HCT116 (cell line): Measurements from ENCODE around the gene FRMD4A. TPM values are rescaled to one million over a fixed set of nuclear protein-coding genes. Genes with fewer than 3 reads are reported as not detected.

ENCODE experiments used
- ATAC-seq: fragments of 200-7000 bp; cut with Tn5 transposase; 2 replicates; pipeline ENCODE4 v1.9.1; 2020; ENCODE audit warnings: mild to moderate bottlenecking, moderate library complexity
- BruUV-seq: library from RNA; stranded (reverse); fragments of 400-500 nt; replicated peaks from 2 replicates; lab custom pipeline; 2021; lab: Mats Ljungman, UMichigan
- CTCF ChIA-PET: fragments of 300-600 bp; sonication (Branson Sonifier 250); formaldehyde crosslinking; loops from one replicate; lab custom pipeline; 2021; ENCODE audit warnings: antibody characterized with exemption; lab: Charles Lee
- POLR2A ChIA-PET: fragments of 300-600, 350-600 bp; sonication (Branson Sonifier 250); formaldehyde crosslinking; loops from one replicate; lab custom pipeline; 2021; ENCODE audit warnings: antibody characterized with exemption; lab: Charles Lee
- RAD21 ChIA-PET, 2 experiments: fragments of 300-600 bp; sonication (Branson Sonifier 250); formaldehyde crosslinking; loops; one replicate each; lab custom pipeline; 2023; ENCODE audit warnings: low total read pairs in 2 of 2; ENCODE audit not compliant: uncharacterized antibody in 2 of 2, unreplicated experiment in 2 of 2, low non-redundant PET in 1 of 2; lab: Charles Lee
- DNase-seq: peaks from one replicate; pipeline ENCODE4 v3.0.0-alpha.2; 2010; ENCODE audit warnings: low read depth, low spot score
- H2AFZ ChIP-seq: fragments of 200-600 bp; shearing (Covaris generic), sonication (generic); 2 replicates; pipeline ENCODE4 v1.6.1; 2017; ENCODE audit warnings: low read depth, mixed run types, mixed read lengths, antibody characterized with exemption, low read length; ENCODE audit not compliant: poor library complexity, severe bottlenecking
- H3K27ac ChIP-seq: 2 replicates; pipeline ENCODE4 v1.5.1; 2012; ENCODE audit warnings: low read depth, low read length
- H3K27me3 ChIP-seq: fragments of 200-600 bp; sonication (generic); 2 replicates; pipeline ENCODE4 v1.6.1; 2016; ENCODE audit warnings: mixed run types, low read length, mixed read lengths; ENCODE audit not compliant: insufficient read depth
- H3K36me3 ChIP-seq, 2 experiments: fragments of 200-500 bp in 1 of 2; fragments of 200-600 bp in 1 of 2; sonication (Bioruptor generic) in 1 of 2; sonication (generic) in 1 of 2; 2 replicates each; pipeline versions ENCODE4 v1.5.1 to v1.6.1; 2014 to 2016; ENCODE audit warnings: low read length in 2 of 2, inconsistent platforms in 1 of 2, mixed read lengths in 1 of 2, mixed run types in 1 of 2; ENCODE audit not compliant: insufficient read depth in 2 of 2, control insufficient read depth in 1 of 2
- H3K4me1 ChIP-seq, 2 experiments: fragments of 200-600 bp in 1 of 2; sonication (generic) in 1 of 2; 2 replicates each; pipeline versions ENCODE4 v1.5.1 to v1.6.1; 2012 to 2017; ENCODE audit warnings: low read length in 2 of 2, inconsistent platforms in 1 of 2, mild to moderate bottlenecking in 1 of 2, mixed read lengths in 1 of 2, mixed run types in 1 of 2, moderate library complexity in 1 of 2; ENCODE audit not compliant: insufficient read depth in 2 of 2, control insufficient read depth in 1 of 2
- H3K4me2 ChIP-seq: fragments of 200-600 bp; sonication (generic); 2 replicates; pipeline ENCODE4 v1.6.1; 2017; ENCODE audit warnings: mixed run types, low read length, mixed read lengths
- H3K4me3 ChIP-seq, 2 experiments: fragments of 200-600 bp in 1 of 2; sonication (generic) in 1 of 2; replicated peaks in 1 of 2; 2 replicates each; pipeline ENCODE4 v1.5.1; 2011 to 2016; ENCODE audit warnings: low read length in 2 of 2, control low read depth in 1 of 2, low read depth in 1 of 2, mild to moderate bottlenecking in 1 of 2, mixed read lengths in 1 of 2, mixed run types in 1 of 2
- H3K79me2 ChIP-seq: fragments of 200-600 bp; sonication (generic); 2 replicates; pipeline ENCODE4 v1.6.1; 2017; ENCODE audit warnings: mild to moderate bottlenecking, mixed run types, low read length, moderate library complexity, mixed read lengths; ENCODE audit not compliant: insufficient read depth
- H3K9ac ChIP-seq: fragments of 200-600 bp; sonication (generic); 2 replicates; pipeline ENCODE4 v1.6.1; 2016; ENCODE audit warnings: low read length, mixed read lengths
- H3K9me2 ChIP-seq: fragments of 200-600 bp; sonication (generic), shearing (Covaris generic); 2 replicates; pipeline ENCODE4 v1.6.1; 2017; ENCODE audit warnings: mixed run types, mild to moderate bottlenecking, moderate library complexity; ENCODE audit not compliant: insufficient read depth
- H3K9me3 ChIP-seq, 2 experiments: fragments of 200-500 bp in 1 of 2; fragments of 200-600 bp in 1 of 2; sonication (Bioruptor generic) in 1 of 2; sonication (generic) in 1 of 2; 2 replicates each; pipeline ENCODE4 v1.6.1; 2014 to 2017; ENCODE audit warnings: low read length in 2 of 2, mixed read lengths in 2 of 2, inconsistent platforms in 1 of 2, low read depth in 1 of 2, mild to moderate bottlenecking in 1 of 2, mixed run types in 1 of 2, moderate library complexity in 1 of 2; ENCODE audit not compliant: control insufficient read depth in 1 of 2, insufficient read depth in 1 of 2
- H4K20me1 ChIP-seq: fragments of 200-600 bp; sonication (generic), shearing (Covaris generic); 2 replicates; pipeline ENCODE4 v1.6.1; 2017; ENCODE audit warnings: mixed run types, mild to moderate bottlenecking, moderate library complexity; ENCODE audit not compliant: insufficient read depth
- EGR1 ChIP-seq: IDR thresholded peaks from 2 replicates; pipeline ENCODE4 v1.6.1; 2012; ENCODE audit warnings: low read depth
- EZH2phosphoT487 ChIP-seq: fragments of 200-600 bp; IDR thresholded peaks from 2 replicates; pipeline ENCODE4 v1.6.1; 2018; ENCODE audit warnings: antibody characterized with exemption, borderline replicate concordance
- SP1 ChIP-seq: IDR thresholded peaks from 2 replicates; pipeline ENCODE4 v1.6.1; 2012; ENCODE audit warnings: low read depth
- SRF ChIP-seq: IDR thresholded peaks from 2 replicates; pipeline ENCODE4 v1.6.1; 2012; ENCODE audit warnings: low read depth
- TCF7L2 ChIP-seq: IDR thresholded peaks from 2 replicates; pipeline ENCODE4 v1.7.0; 2011; ENCODE audit warnings: borderline replicate concordance, inconsistent platforms; ENCODE audit not compliant: insufficient read depth, insufficient read length; ENCODE audit errors: extremely low read depth
- intact Hi-C: fragments of 100-400 bp; cut with micrococcal nuclease; formaldehyde crosslinking; loops from 2 replicates; pipeline ENCODE4 v1.10.0; 2022
- total RNA-seq: library from RNA; stranded (reverse); gene quantifications from one replicate; pipeline ENCODE4 v1.2.1, GENCODE V29; 2021; ENCODE audit not compliant: unreplicated experiment
- TF ChIP-seq, protein P1 (sequence below), 3 experiments: fragments of 200-600 bp in 1 of 3; sonication (generic) in 1 of 3; IDR thresholded peaks in 2 of 3; conservative IDR thresholded peaks in 1 of 3; 2 replicates each; pipeline ENCODE4 v1.5.1; 2012 to 2017; ENCODE audit warnings: low read depth in 2 of 3, low read length in 2 of 3, antibody characterized with exemption in 1 of 3, borderline replicate concordance in 1 of 3, control low read depth in 1 of 3, mild to moderate bottlenecking in 1 of 3, mixed read lengths in 1 of 3, mixed run types in 1 of 3, moderate library complexity in 1 of 3; ENCODE audit not compliant: insufficient read depth in 1 of 3
- TF ChIP-seq, protein P2 (sequence below): IDR thresholded peaks from 2 replicates; pipeline ENCODE4 v1.6.1; 2011; ENCODE audit warnings: mild to moderate bottlenecking, low read length, moderate library complexity; ENCODE audit not compliant: insufficient replicate concordance; ENCODE audit errors: extremely low read depth

Gene FRMD4A
- total RNA-seq, 1 experiment from 2014 or later, result 0.20 TPM

- ATAC-seq, result peak; percentile 58; the same call in 1 of the 2 replicates
- BruUV-seq, result no TSS peak
- ChIA-PET CTCF (no interaction called here), POLR2A (no interaction called here), RAD21 (no interaction called here)
- Histone ChIP-seq H3K27me3 (no peaks in the 10 kb centered on the region), H3K36me3 (no peaks in the 10 kb centered on the region), H3K79me2 (no peaks in the 10 kb centered on the region), H3K9ac (no peak overlapping the region), H4K20me1 (no peaks in the 10 kb centered on the region), H3K4me2 (no peak overlapping the region), H3K9me2 (no peaks in the 10 kb centered on the region), H3K27ac (no peak overlapping the region), H3K4me3 (no peak overlapping the region), H3K4me1 (no peaks in the 10 kb centered on the region), H2AFZ (no peak overlapping the region), H3K9me3 (no peaks in the 10 kb centered on the region)
- TF ChIP-seq SP1, result no peak
- TF ChIP-seq TCF7L2, result no peak
- TF ChIP-seq EZH2phosphoT487, result no peak
- no peak for TF ChIP-seq EGR1
- TF ChIP-seq, protein P1, sequence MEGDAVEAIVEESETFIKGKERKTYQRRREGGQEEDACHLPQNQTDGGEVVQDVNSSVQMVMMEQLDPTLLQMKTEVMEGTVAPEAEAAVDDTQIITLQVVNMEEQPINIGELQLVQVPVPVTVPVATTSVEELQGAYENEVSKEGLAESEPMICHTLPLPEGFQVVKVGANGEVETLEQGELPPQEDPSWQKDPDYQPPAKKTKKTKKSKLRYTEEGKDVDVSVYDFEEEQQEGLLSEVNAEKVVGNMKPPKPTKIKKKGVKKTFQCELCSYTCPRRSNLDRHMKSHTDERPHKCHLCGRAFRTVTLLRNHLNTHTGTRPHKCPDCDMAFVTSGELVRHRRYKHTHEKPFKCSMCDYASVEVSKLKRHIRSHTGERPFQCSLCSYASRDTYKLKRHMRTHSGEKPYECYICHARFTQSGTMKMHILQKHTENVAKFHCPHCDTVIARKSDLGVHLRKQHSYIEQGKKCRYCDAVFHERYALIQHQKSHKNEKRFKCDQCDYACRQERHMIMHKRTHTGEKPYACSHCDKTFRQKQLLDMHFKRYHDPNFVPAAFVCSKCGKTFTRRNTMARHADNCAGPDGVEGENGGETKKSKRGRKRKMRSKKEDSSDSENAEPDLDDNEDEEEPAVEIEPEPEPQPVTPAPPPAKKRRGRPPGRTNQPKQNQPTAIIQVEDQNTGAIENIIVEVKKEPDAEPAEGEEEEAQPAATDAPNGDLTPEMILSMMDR (IDR thresholded peaks at IDR 0.05 in 2 of 3, conservative IDR thresholded peaks at IDR 0.05 in 1 of 3; ENCODE audit: borderline replicate concordance in 1 of 3, insufficient read depth in 1 of 3, low read depth in 2 of 3, low read length in 2 of 3), result no peak
- no peak for TF ChIP-seq SRF
- TF ChIP-seq, protein P2, sequence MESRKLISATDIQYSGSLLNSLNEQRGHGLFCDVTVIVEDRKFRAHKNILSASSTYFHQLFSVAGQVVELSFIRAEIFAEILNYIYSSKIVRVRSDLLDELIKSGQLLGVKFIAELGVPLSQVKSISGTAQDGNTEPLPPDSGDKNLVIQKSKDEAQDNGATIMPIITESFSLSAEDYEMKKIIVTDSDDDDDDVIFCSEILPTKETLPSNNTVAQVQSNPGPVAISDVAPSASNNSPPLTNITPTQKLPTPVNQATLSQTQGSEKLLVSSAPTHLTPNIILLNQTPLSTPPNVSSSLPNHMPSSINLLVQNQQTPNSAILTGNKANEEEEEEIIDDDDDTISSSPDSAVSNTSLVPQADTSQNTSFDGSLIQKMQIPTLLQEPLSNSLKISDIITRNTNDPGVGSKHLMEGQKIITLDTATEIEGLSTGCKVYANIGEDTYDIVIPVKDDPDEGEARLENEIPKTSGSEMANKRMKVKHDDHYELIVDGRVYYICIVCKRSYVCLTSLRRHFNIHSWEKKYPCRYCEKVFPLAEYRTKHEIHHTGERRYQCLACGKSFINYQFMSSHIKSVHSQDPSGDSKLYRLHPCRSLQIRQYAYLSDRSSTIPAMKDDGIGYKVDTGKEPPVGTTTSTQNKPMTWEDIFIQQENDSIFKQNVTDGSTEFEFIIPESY, result no peak
- intact Hi-C loops, result no loop called here
- DNase-seq, result no peak
Observed at GRCh38 chr10:13649844-13650520, 680.7 kb downstream of the FRMD4A start.
